ENCODE measurements around the gene SH2D3C. TPM values are rescaled to one million over a fixed set of nuclear protein-coding genes. Genes with fewer than 3 reads are reported as not detected.

The SH2D3C gene
- total RNA-seq, 1 donor from 2014 or later, result 19.3 TPM

DNA sequence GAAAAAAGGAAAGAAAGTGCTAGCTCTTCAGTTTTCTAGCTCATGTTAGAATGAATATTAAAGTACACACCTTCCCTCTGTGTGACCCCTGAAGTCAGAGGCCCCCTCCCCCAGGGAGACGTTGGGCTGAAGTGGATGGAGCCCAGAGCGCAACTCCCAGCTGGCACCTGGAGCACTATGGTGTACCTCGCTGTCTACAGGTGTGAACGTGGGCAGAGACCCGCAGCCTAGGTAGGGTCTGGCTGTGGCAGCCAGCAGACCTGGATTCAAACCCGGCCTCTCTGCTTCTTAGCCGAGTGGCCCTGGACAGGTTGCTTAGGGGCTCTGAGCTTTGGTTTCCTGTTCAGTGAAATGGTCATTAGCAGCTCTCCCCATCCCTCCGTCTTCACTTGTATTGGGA lies 49.7 kb downstream of the SH2D3C start:
- TF ChIP-seq, protein P1, sequence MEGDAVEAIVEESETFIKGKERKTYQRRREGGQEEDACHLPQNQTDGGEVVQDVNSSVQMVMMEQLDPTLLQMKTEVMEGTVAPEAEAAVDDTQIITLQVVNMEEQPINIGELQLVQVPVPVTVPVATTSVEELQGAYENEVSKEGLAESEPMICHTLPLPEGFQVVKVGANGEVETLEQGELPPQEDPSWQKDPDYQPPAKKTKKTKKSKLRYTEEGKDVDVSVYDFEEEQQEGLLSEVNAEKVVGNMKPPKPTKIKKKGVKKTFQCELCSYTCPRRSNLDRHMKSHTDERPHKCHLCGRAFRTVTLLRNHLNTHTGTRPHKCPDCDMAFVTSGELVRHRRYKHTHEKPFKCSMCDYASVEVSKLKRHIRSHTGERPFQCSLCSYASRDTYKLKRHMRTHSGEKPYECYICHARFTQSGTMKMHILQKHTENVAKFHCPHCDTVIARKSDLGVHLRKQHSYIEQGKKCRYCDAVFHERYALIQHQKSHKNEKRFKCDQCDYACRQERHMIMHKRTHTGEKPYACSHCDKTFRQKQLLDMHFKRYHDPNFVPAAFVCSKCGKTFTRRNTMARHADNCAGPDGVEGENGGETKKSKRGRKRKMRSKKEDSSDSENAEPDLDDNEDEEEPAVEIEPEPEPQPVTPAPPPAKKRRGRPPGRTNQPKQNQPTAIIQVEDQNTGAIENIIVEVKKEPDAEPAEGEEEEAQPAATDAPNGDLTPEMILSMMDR (IDR thresholded peaks at IDR 0.05), result no peak
- Mint-ChIP-seq H3K27ac (ENCODE audit: unreplicated experiment) (no peak overlapping the region), H3K4me3 (ENCODE audit: unreplicated experiment) (no peak overlapping the region), H3K36me3 (ENCODE audit: unreplicated experiment) (no peaks in the 10 kb centered on the region), H3K9me3 (ENCODE audit: unreplicated experiment) (no peaks in the 10 kb centered on the region), H3K27me3 (ENCODE audit: unreplicated experiment) (no peaks in the 10 kb centered on the region), H3K4me1 (ENCODE audit: unreplicated experiment) (peaks cover 2% of the 10 kb centered on the region)
- no peak for DNase-seq (ENCODE audit: extremely low spot score, unreplicated experiment)

- Mint-ChIP-seq H3K27ac (ENCODE audit: unreplicated experiment) (no peak overlapping the region), H3K4me3 (ENCODE audit: unreplicated experiment) (no peak overlapping the region), H3K9me3 (ENCODE audit: unreplicated experiment) (no peaks in the 10 kb centered on the region), H3K4me1 (ENCODE audit: unreplicated experiment) (no peaks in the 10 kb centered on the region), H3K27me3 (ENCODE audit: unreplicated experiment) (no peaks in the 10 kb centered on the region), H3K36me3 (ENCODE audit: unreplicated experiment) (no peaks in the 10 kb centered on the region)
- TF ChIP-seq, protein P1 (IDR thresholded peaks at IDR 0.05), result no peak
- DNase-seq (ENCODE audit: extremely low spot score, unreplicated experiment), result no peak
These were observed 51.6 kb downstream of the SH2D3C start for GRCh38 chr9:127726871-127727270.

GRCh38 chr9:127724012-127724411 lies 54.5 kb downstream of the SH2D3C start:
- Mint-ChIP-seq H3K4me1 (ENCODE audit: unreplicated experiment) (peaks cover 7% of the 10 kb centered on the region), H3K9me3 (ENCODE audit: unreplicated experiment) (no peaks in the 10 kb centered on the region), H3K27ac (ENCODE audit: unreplicated experiment) (no peak overlapping the region), H3K36me3 (ENCODE audit: unreplicated experiment) (no peaks in the 10 kb centered on the region), H3K4me3 (ENCODE audit: unreplicated experiment) (no peak overlapping the region), H3K27me3 (ENCODE audit: unreplicated experiment) (no peaks in the 10 kb centered on the region)
- DNase-seq (ENCODE audit: extremely low spot score, unreplicated experiment), result no peak
- TF ChIP-seq, protein P1 (IDR thresholded peaks at IDR 0.05), result no peak

DNA sequence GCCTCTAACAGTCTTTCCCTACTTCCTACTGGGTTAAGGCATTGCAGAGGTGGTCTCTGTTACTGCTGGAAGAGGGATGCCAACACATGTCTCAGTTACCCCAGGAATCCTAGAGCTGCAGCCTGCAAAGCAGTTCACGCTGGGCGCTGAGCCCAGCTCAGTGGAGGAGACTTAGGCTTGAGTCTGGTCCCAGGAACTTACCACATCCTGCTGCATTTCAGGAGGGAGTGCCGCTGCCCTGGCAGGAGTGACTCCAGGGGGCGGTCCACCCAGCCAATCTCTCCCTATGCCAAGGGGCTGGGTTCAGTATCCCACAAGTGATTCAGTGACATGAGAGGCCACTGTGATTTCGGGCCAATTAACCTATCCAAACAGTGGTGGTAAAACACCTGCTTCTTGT lies 55.0 kb downstream of the SH2D3C start:
- Mint-ChIP-seq H3K36me3 (ENCODE audit: unreplicated experiment) (no peaks in the 10 kb centered on the region), H3K4me3 (ENCODE audit: unreplicated experiment) (no peak overlapping the region), H3K27me3 (ENCODE audit: unreplicated experiment) (no peaks in the 10 kb centered on the region), H3K4me1 (ENCODE audit: unreplicated experiment) (peaks cover 7% of the 10 kb centered on the region), H3K27ac (ENCODE audit: unreplicated experiment) (no peak overlapping the region), H3K9me3 (ENCODE audit: unreplicated experiment) (no peaks in the 10 kb centered on the region)
- TF ChIP-seq, protein P1 (IDR thresholded peaks at IDR 0.05), result no peak
- no peak for DNase-seq (ENCODE audit: extremely low spot score, unreplicated experiment)

- Mint-ChIP-seq H3K9me3 (ENCODE audit: unreplicated experiment) (no peaks in the 10 kb centered on the region), H3K4me1 (ENCODE audit: unreplicated experiment) (peaks cover 7% of the 10 kb centered on the region), H3K4me3 (ENCODE audit: unreplicated experiment) (no peak overlapping the region), H3K27ac (ENCODE audit: unreplicated experiment) (no peak overlapping the region), H3K36me3 (ENCODE audit: unreplicated experiment) (no peaks in the 10 kb centered on the region), H3K27me3 (ENCODE audit: unreplicated experiment) (no peaks in the 10 kb centered on the region)
- TF ChIP-seq, protein P1 (IDR thresholded peaks at IDR 0.05), result no peak
- DNase-seq (ENCODE audit: extremely low spot score, unreplicated experiment), result no peak
These were observed 55.5 kb downstream of the SH2D3C start for GRCh38 chr9:127723013-127723412.
